GM19025 (cell line): ENCODE results near the gene ZSCAN9.

Source experiments
- ATAC-seq: cut with Tn5 transposase; IDR thresholded peaks from one replicate; pipeline ENCODE4 v1.9.1; 2021; ENCODE audit warnings: mild to moderate bottlenecking, low read depth, moderate library complexity; ENCODE audit not compliant: unreplicated experiment

ZSCAN9 gene

DNA sequence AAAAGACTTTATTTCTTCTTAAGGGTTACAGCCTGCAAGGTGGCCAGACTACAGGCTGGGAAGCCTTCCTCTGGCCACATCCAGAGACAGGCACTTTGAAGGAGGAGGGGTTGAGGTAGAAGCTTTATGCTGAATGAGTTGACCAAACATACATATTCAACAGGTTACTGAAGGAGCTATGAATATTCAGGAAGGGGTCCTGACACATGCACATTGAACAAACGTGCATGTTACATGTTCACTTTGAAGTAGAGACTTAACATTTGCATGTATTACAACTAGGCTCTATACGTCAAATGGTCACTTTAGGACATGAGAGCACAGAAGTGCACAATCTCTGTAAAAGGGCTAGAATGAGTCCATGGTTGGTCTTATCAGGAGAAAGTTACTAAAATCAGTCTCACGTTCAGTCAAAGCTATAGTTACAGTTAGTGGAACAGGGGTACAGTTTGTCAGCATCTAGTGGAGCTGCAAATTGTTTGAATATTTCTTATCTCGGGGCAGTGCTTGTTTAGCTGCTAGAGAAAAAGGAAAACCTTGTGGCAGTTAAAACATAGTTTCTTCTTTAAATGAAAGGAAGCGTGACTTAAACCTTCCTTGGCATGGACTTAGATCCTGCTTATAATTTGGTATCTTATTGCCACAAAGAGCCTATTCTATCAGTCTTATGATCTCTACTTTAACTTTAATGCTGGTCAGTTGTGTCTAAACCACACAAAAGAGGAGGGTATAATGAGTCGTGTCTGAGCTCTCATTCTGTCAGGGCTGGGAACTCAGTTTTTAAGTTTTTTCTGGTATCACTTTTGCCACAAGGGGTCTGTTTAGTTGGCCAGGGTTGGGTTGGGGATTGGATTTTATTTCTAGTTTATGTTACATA is 4.6 kb upstream of the ZSCAN9 start:
- no peak for ATAC-seq

DNA sequence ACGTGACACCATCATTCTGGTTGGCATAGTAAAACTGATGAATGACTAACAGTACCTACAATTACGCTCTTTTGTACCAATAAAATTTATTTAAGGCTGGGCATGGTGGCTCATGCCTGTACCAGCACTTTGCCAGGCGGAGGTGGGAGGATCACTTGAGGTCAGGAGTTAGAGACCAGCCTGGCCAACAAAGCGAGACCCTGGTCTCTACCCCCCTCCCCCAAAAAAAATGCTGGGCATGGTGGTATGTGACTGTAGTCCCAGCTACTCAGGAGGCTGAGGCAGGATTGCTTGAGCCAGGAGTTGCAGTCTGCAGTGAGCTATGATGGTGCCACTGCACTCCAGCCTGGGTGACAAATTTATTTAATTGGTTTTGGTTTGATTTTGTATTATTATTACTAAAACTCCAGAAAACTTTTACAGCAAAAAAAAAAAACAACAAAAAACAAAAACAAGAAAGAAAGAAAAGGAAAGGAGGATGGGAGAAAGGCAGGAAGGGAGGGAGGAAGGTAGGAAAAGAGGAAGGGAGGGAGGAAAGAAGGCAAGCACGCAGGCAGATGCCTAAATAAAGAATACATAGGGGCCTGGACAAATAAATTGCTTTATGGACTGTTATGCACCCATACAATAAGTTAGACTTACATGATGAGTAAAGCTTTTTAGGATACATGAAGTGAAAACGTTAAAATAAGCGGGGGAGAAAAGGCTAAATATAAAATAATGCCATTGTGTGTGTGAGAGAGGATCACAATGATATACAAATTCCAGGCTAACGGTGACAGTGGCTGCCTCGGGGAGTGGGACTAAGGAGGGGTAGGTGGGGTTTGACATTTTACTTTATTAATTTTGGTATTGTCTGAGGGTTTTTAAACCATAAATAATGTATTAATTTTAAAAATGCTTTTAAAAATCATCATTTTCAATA is 682 bp upstream of the ZSCAN9 start:
- ATAC-seq: no peak

- ATAC-seq: no peak
Observed at GRCh38 chr6:28226460-28226859, 1.4 kb downstream of the ZSCAN9 start.

- ATAC-seq: no peak
Observed at GRCh38 chr6:28232785-28233184, 7.7 kb downstream of the ZSCAN9 start.

- ATAC-seq: no peak
Observed at GRCh38 chr6:28235912-28236452, 10.9 kb downstream of the ZSCAN9 start.

DNA sequence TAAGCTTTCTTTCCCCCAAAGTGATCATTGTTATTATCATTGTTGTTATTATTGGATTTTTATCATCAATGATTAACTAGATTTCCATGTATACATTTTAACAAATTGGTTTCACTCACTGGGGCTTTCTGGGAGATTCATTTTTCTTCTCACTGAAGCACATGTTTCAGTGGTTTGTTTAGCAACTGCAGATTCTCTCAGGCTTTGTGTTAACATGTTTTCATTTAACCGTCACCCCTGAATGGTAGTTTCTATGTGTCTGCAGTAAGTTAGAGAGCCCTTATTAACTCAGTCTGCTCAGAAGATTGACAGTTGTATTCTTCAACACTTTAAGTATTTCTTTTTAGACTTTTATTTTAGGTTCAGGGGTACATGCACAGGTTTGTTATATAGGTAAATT is 14.6 kb downstream of the ZSCAN9 start:
- ATAC-seq: no peak

GRCh38 chr6:28240471-28240870 is 15.4 kb downstream of the ZSCAN9 start:
- no peak for ATAC-seq

GRCh38 chr6:28243946-28244345 is 18.9 kb downstream of the ZSCAN9 start:
- no peak for ATAC-seq

DNA sequence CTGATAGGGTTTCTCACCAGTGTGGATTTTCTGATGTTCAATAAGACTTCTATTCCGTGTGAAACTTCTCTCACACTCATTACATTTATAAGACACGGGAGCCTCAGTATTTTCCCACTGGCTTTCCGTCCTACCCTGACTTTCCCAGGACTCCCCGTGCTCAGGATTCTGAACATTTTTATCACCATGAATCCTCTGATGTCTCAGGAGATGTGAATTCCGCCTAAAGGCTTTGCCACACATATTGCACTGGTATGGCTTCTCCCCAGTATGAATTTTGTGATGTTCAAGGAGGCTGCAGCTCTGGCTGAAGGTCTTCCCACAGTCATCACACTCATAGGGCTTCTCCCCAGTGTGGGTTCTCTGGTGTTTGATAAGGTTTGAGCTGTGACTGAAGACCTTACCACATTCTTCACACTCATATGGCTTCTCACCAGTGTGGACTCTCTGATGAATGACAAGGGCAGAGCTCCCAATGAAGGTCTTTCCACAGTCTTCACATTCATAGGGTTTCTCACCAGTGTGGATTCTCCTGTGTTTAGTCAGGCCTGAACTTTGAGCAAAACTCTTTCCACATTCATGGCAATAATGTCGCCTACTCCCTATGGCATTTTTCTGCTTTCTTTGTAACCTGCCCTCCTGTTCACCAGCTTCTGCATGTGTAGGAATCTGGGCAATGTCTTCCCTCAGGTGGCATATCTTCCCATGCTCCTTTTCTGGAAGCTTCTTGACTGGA is 20.3 kb downstream of the ZSCAN9 start:
- ATAC-seq: no peak

- no peak for ATAC-seq
Observed at GRCh38 chr6:28248916-28249315, 23.8 kb downstream of the ZSCAN9 start.

DNA sequence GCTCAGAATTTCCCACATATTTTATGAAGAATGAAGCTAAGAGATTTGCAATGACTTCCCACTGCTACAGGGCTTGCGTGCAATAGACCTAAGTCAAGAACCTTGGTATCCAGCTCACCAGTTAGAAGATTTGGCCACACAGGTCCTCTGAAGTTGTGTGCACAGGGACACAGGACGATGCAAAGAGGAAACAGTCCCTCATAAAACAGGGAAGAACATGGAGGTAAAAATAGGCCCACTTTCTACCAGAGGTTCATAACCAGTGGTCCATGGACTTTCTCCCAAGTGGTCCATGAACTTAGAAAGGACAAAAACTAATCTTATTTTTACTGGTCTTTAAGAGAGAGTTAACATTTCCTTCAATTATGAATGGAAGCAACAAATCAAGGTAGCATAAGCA is 25.7 kb downstream of the ZSCAN9 start:
- ATAC-seq: no peak

DNA sequence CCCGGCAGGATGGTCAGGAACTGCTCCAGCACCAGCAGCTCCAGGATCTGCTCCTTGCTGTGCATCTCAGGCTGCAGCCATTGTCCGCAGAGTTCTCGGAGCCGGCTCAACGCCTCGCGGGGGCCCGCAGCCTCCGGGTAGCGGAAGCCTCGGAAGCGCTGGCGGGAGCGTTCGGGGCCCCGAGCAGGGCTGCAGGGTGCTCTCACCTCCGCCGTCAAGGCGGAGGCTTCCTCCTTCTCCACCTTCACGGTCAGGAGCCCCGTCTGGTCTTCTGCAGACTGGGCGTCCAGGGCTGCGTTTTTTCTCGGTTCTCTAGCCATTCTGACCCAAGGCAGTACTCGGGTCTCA is 26.6 kb downstream of the ZSCAN9 start:
- peak; percentile 45 for ATAC-seq

GRCh38 chr6:28252009-28252975 is 27.2 kb downstream of the ZSCAN9 start, which contains the start of gene ZKSCAN4:
Gene ZKSCAN4 (minus strand): TSS chr6:28252269. CDS start chr6:28251980, 289 bp downstream.
- ATAC-seq: peak; percentile 66

- ATAC-seq: no peak
Observed at GRCh38 chr6:28254121-28254519, 29.0 kb downstream of the ZSCAN9 start.

GRCh38 chr6:28257042-28257441 is 32.0 kb downstream of the ZSCAN9 start:
- no peak for ATAC-seq

GRCh38 chr6:28258877-28259777 is 34.1 kb downstream of the ZSCAN9 start, which contains the start of gene NKAPL:
Gene NKAPL (plus strand): TSS chr6:28259297. CDS start chr6:28259372, 75 bp downstream.
- no peak for ATAC-seq

DNA sequence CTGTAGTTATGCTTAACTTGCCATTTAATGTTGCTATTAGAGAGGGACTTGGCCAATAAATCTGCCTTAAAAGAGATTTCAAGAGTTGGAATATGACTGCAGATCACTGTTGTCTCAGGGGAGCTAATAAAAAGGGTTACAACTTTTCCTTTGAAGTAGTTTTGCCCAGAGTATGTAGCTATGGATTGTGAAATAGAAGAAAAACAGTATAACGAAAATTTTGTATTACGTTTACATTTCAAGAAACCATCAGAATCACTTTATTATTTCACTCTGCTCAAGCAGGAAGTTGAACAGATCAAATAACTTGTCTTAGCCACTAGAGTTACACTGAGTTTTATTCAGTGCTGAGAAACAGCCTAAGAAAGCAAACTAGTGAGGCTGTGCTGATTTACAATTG is 38.8 kb downstream of the ZSCAN9 start:
- ATAC-seq: no peak

GRCh38 chr6:28264834-28265401 is 39.8 kb downstream of the ZSCAN9 start:
- ATAC-seq: no peak
